GM12873 (cell line): ENCODE results near the gene CLCA2.

Experiments
- CTCF ChIP-seq: IDR thresholded peaks from 2 replicates; pipeline ENCODE4 v1.5.1; 2012; ENCODE audit warnings: low read depth, mild to moderate bottlenecking, moderate library complexity, low read length, control low read depth; ENCODE audit not compliant: insufficient read depth; ENCODE audit errors: missing control alignments

The CLCA2 gene

GRCh38 chr1:86502721-86503405 is 78.9 kb downstream of the CLCA2 start:
- TF ChIP-seq CTCF: no peak

GRCh38 chr1:86503406-86504136 is 79.6 kb downstream of the CLCA2 start:
- no peak for TF ChIP-seq CTCF

GRCh38 chr1:86504137-86504479 is 80.1 kb downstream of the CLCA2 start:
- TF ChIP-seq CTCF: no peak

- TF ChIP-seq CTCF: no peak
These were observed 81.1 kb downstream of the CLCA2 start for GRCh38 chr1:86504895-86505563.

GRCh38 chr1:86505564-86505902 is 81.6 kb downstream of the CLCA2 start:
- no peak for TF ChIP-seq CTCF
